HG03175 (cell line): Measurements from ENCODE around the gene ADAM8.

Experiments used
- ATAC-seq: cut with Tn5 transposase; IDR thresholded peaks from one replicate; pipeline ENCODE4 v1.9.1; 2021; ENCODE audit warnings: mild to moderate bottlenecking, moderate library complexity; ENCODE audit not compliant: unreplicated experiment

ADAM8 gene

GRCh38 chr10:133214468-133215410, 61.9 kb downstream of the ADAM8 start:
- ATAC-seq = no peak

GRCh38 chr10:133213641-133214467, 62.8 kb downstream of the ADAM8 start:
- no peak for ATAC-seq

GRCh38 chr10:133212853-133213494, 63.7 kb downstream of the ADAM8 start:
- no peak for ATAC-seq
